Kidney capillary endothelial cell (primary cell): ENCODE results near the gene ATG101.

Experiments
- DNase-seq: peaks from one replicate; pipeline ENCODE4 v3.0.0-alpha.2; 2018; ENCODE audit warnings: low spot score

The ATG101 gene

DNA sequence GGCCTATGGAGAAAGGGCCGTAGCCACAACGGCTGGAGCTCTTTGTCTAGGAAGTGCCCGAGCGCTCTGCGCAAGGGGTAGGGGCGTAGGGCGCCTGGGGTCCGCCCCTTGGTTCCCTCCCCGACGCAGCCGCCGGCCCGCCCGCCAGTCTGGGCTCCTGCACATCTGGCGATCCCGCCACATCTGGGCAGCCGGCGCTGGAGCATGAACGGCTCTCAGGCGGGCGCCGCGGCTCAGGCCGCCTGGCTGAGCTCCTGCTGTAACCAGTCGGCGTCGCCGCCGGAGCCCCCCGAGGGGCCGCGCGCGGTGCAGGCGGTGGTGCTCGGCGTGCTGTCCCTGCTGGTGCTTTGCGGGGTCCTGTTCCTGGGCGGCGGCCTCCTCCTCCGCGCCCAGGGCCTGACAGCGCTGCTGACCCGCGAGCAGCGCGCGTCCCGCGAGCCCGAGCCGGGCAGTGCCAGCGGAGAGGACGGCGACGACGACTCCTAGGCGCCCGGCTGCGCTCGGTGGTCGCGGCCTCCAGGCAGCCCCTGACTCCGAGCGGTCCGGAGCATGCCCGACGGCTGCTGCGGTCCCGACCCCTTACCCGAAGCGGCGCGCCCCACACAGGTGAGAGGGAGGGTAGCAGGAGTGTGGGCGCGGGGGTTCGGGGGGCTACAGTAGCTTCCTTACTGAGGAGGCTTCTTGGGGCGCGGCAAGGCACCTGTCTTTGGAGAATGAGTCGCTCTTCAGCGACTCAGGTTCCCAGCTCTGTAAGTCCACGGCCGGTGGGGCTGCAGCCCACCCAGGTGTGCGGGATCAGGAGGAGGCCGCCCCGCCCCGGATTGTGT lies 10.0 kb downstream of the ATG101 start, which contains the start of gene SMIM41:
TSS of gene SMIM41 (plus strand) at position 129 of the 827 bp plus-strand sequence. CDS start at position 205, 76 bp downstream.
- no peak for DNase-seq

DNA sequence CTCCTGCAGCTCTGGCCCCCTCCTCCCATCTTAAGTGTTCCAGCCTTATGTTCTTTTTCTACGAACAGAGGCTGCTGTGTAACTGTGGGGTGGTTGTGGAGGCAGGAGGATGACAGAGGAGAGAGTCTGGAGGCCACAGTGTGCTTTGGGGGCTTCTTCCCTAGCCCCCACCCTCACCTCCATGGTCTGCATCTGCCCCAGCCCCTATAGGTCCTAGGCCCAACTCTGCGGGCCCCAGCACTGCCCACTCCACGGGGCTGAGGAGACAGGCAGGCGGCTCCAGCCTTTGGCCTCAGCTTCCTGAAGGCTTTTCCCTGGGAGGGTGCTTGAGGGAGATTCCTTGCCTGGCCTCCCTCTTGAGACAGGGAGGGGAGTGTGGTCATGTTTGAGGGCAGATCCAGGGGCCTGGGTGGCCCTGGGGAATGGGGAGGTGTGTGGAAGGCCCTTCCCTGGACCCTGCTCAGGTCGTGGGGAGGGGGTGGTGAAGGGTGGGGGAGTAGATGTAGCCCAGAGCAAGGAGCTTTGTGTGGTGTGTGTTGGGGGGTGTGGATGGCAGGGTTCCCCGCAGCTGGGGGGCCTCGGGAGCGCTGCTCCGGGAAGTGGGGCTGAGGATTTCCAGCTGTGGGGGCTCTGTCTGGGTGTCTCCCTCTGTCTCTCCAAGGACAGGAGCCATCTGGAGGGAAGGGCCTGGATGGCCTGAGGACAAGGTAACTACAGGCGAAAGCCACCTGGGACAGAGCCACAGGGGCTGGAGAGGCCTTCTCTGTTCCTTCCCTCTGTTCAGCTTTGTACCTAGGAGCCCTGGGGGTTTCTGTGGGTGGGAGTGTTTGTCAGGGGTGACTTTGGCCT lies 10.8 kb downstream of the ATG101 start:
- no peak for DNase-seq

DNA sequence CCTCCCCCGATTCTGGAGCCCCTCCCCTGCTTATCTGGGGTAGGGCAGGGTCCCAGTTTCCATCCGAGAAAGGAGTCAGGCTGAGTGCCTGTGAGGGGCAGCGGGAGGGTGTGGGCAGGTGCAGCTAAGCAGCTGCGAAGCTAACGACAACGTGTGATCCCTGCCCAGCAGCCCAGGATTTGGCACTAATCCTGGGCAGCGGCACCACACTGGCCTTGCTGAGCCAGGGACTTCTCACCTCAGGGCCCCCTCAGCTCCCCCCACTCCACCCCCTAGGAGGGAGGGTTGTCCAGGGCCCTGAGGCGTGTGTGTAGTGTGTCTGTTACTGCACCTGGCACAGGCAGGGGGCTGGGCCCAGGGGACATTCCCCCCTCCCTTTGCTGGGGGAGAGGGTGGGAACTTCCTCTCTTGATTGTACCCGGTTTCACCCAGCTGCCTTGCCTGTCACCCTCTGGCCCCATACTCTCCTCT lies 11.5 kb downstream of the ATG101 start:
- no peak for DNase-seq

DNA sequence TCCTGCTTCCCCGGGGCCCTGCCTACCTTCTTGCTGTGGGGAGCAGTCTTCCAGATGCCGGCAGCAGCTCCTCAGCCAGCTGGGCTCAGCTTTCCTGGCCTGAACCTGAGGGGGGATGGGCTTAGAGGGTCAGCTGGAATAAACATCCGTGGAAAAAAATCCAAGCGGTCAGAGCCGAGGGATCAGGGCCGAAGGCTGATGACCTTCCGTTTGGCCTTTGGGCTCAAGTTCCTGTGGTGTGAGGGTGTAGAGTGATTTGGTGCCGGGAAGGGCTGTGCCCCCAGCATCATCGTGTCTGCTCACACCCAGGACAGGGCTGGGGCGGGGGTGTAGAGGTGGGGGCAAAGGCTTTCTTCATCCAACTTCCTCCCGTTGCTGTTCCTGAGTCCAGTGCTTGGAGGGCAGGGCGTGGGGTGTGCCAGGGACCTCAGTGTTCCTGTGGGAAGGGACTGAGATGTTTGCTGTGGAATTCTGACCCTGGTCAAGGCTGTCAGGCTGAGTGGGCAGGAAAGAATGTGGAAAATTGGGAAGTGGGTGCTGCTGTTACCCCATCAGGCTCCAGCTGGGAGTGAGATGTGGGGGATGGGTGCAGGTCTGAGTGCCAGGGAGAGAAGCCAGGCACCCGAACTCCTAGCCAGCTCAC lies 12.4 kb downstream of the ATG101 start:
- DNase-seq, result no peak

DNA sequence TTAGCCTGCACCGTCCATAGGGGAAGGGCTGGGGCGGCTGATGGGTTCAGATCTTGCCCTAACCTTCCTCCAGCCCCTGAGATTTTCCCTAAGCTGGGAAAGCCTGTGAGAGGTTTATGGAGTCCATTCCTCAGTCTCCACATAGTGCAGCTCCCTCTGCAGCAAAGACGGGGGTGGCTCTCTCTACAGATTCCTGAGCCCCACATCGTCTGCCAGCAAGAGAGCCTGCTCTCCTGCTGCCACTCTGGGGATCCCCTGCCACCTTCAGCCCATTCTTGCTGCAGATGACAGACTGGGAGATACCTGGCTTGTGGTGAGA lies 12.8 kb downstream of the ATG101 start:
- no peak for DNase-seq

DNA sequence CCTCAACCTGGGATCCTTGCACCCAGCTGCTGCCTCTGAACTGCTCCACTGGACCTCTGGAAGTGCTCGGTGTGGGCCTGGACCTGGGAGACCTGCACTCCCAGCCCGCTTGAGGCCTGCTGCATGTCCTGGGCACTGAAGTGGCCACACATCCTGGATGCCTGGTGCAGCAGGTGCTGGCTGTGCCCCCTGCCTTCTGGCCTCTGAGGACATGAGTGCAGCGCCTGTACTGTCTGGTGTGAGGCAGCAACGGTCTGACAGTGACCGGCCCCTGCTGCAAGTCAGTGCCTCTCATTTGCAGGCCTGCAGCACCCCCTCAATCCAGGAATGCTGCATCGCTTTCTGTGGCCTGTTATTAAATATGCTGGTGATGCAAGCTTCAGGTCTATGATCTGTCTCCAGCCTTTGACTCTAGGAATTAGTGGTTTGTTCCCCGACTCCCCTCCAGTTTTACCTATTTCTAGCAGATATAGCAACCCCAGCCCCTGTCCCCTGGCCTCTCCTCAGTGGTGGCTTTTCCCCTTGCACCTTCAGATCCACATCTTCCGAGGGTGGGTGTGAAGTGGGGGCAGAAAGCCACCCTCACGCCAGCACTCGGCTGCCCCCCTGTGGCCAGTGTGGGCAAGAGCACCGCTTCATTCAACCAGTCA lies 13.3 kb downstream of the ATG101 start:
- peak; percentile 58 for DNase-seq

DNA sequence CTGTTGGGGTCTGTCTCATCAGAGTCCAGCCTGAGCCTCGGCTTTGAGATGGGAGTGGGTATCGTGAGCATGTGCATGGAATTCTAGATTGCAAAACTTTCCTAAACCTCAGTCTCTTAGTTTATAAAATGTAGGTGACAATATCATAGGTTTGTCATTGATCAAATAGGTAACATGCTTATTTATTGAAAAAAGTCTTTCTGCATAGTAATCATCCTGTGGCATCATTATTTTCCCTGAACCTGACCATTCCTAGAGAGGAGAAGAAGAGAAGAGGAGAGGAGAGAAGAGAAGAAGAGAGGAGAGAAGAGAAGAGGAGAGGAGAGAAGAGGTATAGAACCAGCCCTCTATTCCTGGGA lies 13.8 kb downstream of the ATG101 start:
- DNase-seq, result no peak

DNA sequence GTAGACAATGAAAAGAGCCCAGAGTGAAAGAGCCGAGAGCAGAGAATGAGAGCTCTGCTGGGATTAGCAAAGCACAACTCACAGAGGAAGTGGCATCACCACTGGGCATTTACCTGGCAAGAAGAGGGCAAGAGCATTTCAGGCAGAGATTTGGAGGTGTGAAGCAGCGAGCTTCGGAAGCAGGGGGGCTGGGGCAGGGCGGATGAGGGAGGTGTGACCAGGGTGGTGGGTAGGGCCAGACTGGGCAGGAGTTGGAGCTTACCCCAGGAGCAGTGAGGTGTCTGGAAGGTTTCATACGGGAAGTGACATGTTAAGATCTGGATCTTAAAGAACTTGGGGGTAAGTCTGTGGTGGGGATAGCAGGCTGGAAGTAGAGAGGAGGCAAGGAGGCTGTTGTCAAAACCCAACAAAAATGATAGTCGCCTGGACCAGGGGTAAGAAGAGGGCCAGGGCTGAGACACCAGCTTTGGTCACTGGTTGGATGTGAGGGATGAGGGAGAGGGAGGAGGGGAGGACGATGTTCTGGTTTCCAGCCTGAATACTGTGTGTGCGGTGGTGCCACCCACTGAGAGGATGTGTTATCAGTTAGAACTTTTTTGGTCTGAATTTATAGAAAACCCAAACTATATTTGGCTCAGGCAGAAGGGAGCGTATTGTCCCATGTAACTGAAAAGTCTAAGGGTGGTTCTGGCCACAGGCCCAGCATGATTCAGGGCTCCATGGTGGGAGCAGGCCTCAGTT lies 14.9 kb downstream of the ATG101 start:
- no peak for DNase-seq

DNA sequence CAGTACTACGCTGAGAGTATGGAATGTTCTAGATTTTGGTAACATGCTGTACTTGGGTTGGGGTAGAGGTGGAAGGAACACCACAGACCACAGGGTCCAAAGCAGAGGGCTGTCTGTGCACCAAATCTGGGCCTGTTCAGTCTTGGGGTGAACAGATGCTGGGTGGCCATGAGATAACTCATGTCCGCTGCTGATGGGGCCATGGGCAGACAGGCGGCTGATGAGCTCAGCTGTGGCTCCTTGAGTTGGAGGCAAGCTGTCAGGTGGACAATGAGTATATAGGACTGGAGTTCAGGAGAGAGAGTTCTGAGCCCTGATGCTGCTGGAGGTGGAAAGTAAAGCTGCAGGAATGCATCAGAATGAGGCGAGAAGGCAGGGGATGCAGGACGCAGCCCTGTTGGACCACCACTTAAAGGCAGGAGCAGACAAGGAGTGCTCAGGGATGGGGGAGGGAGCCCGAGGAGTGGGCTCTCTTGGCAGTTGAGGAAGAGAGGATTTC lies 16.0 kb downstream of the ATG101 start:
- no peak for DNase-seq

DNA sequence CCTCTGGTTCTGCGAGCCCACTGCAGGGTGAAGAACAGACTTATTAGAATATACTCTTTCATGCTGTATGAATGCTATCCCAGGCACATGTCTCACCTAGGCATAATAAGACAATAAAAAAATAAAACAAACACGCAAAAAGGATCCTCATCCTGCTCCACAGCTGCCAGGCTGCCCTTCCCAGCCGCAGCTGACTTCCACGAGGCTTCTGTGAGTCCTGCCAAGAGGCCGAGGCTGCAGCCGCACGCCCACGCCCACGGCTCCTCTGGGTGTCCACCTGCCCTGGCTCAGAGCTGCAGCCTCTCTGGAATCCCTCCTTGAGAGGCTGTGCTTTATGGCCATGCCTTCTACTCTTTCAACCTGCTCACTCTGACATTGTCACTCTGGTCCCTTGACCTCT lies 16.6 kb downstream of the ATG101 start:
- DNase-seq, result no peak

DNA sequence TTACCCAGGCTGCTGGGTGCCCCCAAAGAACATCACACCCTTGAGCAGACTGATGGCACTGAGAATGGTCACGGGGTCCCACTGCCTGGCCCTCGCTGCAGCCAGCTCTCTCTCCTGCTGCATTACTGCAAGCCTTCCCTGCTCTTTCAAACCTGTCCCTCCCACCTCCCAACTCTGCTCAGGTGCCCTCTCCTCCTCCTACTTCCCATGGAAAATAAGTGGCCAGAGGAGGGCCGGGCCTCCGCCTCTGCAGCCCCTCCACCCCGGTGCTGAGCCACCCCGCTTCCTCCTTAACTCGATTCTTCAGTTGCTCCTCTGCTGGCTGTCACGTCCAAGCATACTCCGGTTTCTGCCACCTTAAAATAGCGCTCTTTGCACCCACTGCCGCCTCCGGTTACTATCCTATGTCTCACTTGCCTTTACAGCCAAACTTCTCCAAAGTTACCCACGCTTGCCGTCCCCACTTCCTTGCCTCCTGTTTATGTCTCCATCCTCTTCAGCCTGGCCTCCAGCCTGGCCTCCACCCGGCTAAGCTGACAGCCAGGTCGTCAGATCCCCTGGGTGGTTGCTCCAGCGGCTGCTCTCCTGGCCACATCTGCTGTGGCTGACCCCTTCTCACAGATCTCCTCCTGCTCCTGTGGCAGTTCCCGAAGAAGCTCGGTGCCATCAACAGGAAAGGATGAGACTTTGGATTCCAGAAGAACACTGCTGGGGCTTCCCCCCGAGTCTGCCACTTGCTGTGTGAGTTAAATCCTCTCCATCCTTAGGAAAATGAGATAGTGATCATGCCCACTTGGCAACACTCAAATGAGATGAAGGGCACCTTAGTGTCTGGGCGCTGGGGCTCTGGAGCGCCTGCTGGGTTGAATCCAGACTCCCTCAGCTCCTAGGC lies 17.4 kb downstream of the ATG101 start:
- DNase-seq, result no peak

DNA sequence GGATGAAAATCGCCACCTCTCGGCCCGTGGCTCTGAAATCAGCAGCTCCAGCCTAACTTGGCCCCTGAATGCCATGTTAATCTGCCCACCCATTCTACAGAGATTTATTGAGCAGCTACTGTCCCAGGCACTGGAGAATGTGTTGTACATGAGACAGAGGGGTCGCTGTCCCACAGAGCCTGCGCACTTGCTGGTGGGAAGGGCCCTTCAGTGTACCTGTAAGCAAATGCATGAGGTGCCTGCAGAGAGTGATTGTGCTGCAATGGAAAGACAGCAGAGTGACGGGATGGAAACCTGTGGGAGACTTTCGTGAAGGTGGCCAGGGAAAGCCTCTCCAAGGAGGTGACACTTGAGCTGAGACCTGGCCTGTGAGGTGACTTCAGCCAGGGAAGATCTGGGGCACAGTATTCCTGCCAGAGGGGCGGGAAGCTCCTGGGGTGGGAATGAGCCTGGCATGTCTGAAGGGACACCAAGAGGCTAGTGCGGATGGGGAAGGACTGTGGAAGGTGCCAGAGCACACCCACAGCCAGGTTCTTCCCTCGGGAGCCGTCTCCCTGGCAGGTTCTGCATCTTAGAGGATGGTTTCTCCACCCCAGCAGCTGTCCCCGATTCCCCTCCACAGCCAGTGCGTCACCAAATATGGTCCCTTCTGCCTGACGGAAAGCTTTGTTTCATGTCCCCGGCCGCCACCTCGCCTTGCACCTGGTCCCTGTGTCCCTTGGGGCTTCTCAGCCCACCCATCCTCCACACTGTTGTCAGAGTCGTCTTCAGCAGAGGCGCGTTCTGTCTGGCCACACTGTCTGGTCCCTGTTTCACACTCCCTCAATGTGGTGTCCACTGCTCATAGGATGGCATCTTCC lies 18.4 kb downstream of the ATG101 start:
- DNase-seq, result no peak

DNA sequence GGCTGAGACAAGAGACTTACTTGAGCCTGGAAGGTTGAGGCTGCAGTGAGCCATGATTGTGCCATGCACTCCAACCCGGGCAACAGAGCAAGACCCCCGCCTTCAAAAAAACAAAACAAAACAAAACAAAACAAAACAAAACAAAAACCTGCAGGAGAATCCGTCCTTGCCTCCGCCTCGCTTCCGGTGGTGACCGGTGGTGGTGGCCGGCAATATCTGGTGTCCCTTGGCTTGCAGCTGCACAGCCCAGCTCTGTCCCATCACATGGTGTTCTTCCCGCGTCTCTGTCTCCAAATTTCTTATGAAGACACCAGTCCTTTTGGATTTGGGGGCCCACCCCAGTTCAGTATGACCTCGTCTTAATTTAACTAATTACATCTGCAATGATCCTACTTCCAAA lies 19.7 kb downstream of the ATG101 start:
- no peak for DNase-seq

DNA sequence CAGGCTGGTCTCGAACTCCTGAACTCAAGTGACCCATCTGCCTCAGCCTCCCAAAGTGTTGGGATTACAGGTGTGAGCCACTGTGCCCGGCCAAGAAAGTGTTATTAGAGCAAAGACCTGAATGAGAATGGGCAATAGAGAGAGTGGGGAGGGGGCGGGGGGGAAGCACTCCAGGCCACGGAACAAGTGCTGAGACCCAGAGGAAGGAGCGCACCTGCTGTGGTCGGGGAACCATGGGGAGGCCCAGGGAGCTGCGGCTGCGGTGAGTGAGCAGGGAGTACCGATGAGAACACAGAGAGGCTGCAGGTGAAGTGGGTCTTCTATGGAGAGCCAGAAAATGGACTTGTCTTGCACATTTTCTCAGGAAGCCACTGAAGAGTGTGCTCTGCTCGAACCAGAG lies 20.5 kb downstream of the ATG101 start:
- no peak for DNase-seq

DNA sequence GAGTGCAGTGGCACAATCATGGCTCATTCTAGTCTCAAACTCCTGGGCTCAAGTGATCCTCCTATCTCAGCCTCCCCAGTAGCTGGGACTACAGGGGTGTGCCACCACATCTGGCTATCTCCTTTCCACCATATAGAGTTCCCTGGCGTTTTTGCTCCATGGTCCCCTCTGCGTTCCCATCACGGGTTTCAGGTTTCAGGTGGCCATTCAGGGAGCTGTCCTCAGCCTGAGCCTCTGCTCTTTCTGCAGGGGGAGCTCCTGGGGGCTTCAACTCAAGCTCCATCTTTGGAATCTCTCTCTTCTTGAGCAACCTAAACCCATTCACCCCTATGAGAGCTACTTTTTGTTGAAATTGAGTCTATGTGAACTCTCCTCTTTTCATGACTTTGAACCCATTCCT lies 21.3 kb downstream of the ATG101 start:
- no peak for DNase-seq

DNA sequence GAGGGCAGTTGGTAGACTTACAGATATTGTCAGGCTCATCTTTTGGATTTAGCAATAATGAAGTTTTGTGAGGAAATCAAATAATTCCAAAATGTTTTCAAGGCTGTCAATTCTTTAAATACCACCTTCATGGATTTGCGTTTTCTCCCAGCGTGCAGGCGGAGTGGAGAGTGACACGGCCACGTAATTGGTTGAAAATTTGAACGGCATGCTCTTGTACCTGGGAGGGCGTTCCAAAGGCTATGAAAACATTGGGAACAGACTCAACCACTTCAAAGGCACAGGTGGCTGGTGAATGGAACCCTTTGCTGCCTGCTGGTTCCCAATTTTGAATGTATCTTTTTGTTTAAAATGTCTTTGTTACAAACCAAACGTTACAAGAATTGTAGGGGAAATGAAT lies 22.1 kb downstream of the ATG101 start:
- DNase-seq, result no peak

DNA sequence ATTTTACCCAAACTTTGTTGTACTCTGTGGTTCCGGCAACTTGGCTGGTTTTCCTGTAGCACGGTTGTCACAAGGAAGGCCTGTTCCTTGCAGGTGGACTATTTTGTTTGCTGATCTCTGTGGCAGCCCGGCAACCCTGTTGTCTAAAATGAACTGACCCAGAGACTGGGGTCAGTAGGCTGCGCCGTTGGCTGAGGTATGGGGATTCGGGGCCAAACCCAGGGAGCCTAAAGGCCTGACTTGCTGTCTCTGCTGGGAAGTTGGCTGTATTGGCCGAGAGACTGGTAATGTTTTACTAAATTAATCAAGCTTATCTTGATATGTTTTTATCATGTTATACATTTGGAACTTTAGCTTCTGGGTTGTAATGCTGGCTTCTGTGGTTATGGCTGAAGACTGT lies 23.6 kb downstream of the ATG101 start:
- no peak for DNase-seq

DNA sequence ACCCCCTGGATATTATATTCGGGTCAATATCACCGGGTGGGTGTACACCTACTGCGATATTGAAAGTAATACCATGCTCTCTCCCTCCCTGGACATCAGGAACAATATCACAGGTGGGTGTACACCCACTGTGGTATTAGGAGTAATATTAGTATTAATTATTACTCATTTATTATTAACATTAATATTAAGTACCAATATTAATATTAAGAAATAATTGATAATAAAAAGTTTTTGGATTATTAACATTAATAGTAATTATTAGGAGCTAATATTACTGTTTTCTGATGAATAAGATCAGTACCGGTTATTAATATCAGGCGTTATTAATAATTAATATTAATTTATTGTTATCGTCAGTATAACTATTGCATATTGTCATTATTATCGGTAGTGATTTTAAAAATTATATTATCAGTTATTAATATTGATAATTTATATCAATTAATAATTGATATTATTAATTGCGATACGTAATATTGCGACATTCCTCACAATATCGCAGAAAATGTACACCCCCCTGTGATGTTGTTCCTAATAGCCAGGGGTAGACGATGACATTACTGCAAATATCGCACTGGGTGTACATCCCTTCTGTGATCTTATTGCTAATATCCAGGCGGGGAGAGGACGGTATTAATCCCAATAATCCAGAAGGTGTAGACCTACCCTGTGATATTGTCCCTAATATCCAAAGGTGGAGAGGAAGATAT lies 26.7 kb downstream of the ATG101 start:
- no peak for DNase-seq
